Stomach (tissue), 9 donors: Measurements from ENCODE around the gene TMEM236. TPM values are rescaled to one million over a fixed set of nuclear protein-coding genes. Genes with fewer than 3 reads are reported as not detected.

ENCODE experiments used
- DNase-seq, 2 donors: peaks; one replicate each; pipeline versions ENCODE4 v3.0.0 to v3.0.0-alpha.2; 2013 to 2019
- H3K27ac ChIP-seq, 5 donors: fragments of 200-600 bp in 4 of 5; sonication (generic) in 4 of 5; one replicate each; pipeline ENCODE4 v1.5.1; 2013 to 2019; ENCODE audit warnings: mild to moderate bottlenecking in 1 of 5, moderate library complexity in 1 of 5
- H3K27me3 ChIP-seq, 3 donors: fragments of 200-600 bp; sonication (generic); one replicate each; pipeline ENCODE4 v1.5.1; 2017 to 2019; ENCODE audit warnings: mixed run types in 1 of 3
- H3K36me3 ChIP-seq, 4 donors: fragments of 200-600 bp; sonication (generic); 1 replicate in 3 of 4; 2 replicates in 1 of 4; pipeline ENCODE4 v1.5.1; 2016 to 2019
- H3K4me1 ChIP-seq, 4 donors: fragments of 200-600 bp; sonication (generic); one replicate each; pipeline ENCODE4 v1.5.1; 2016 to 2019
- H3K4me3 ChIP-seq, 4 donors: fragments of 200-600 bp; sonication (generic) in 3 of 4; one replicate each; pipeline ENCODE4 v1.5.1; 2016 to 2019; ENCODE audit warnings: mild to moderate bottlenecking in 1 of 4
- H3K9me3 ChIP-seq, 4 donors: fragments of 200-600 bp; sonication (generic); one replicate each; pipeline ENCODE4 v1.5.1; 2016 to 2019
- EP300 ChIP-seq: sonication (generic); formaldehyde crosslinking; IDR thresholded peaks from one replicate; pipeline ENCODE4 v1.6.1; 2017; ENCODE audit warnings: antibody characterized with exemption
- POLR2A ChIP-seq, 4 donors: fragments of 450-650 bp; IDR thresholded peaks; one replicate each; pipeline ENCODE4 v1.6.1; 2016; ENCODE audit warnings: antibody characterized with exemption in 4 of 4, control low read depth in 2 of 4, mild to moderate bottlenecking in 1 of 4, moderate library complexity in 1 of 4
- POLR2AphosphoS5 ChIP-seq, 3 donors: sonication (generic); formaldehyde crosslinking; IDR thresholded peaks; one replicate each; pipeline ENCODE4 v1.6.1; 2016; ENCODE audit warnings: antibody characterized with exemption in 3 of 3
- WGBS, 5 donors: extraction: QIAGEN DNeasy Blood & Tissue Kit in 3 of 5; methylation state at CpG; one replicate each; pipeline versions ENCODE4 v1.1.5 to v1.1.7; 2013 to 2018; 5-methylcytosine and 5-hydroxymethylcytosine counted together
- intact Hi-C: fragments of 100-400 bp; cut with DNase I; formaldehyde crosslinking; loops from one replicate; pipeline ENCODE4 v1.15.1; 2023; ENCODE audit warnings: low total_unique reads
- polyA plus RNA-seq, 3 donors: library from polyadenylated mRNA; stranded (reverse); fragments of 200-250 nt; gene quantifications; one replicate each; pipeline ENCODE4 v1.2.3, GENCODE V29; 2013
- total RNA-seq, 5 donors: library from RNA; depleted of rRNA; stranded (reverse); fragments of >200 nt; gene quantifications; one replicate each; pipeline versions ENCODE4 v1.1.0 to v1.2.3, GENCODE V29; 2014 to 2016
- TF ChIP-seq, protein P1 (sequence below), 7 experiments: fragments of 450-650 bp in 4 of 7; fragments of 200-600 bp in 3 of 7; sonication (generic) in 3 of 7; IDR thresholded peaks; one replicate each; pipeline ENCODE4 v1.5.1; 2016 to 2019; ENCODE audit warnings: antibody characterized with exemption in 7 of 7, control low read depth in 2 of 7, mild to moderate bottlenecking in 1 of 7
- donor health status: healthy with polysubstance abuse.
- donor health status: Bipolar disorder and iron deficiency.
- donor health status: healthy.

TMEM236 gene
- total and polyA plus RNA-seq, 8 donors: 0.08 to 9.6 (median 1.3) TPM; not detected in 2

DNA sequence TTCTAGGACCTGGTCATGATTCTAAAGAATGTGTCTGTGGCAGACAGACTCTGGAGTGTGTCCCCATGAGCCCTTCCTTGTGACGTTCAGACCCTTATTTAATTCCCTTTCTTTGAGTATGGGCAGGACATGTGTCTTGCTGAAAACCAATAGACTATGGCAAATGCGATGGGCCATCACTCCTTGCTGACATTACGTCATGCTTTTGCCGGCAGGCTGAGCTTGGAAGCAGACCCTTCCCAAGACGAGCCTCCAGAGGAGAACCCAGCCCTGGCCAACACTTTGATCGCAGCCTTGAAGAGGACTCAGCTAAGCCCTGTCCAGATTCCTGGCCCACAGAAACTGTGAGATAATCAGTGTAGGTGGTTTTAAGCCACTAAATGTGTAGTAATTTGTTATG, 18.4 kb upstream of the TMEM236 start:
- Histone ChIP-seq H3K9me3 (no peaks in the 10 kb centered on the region), H3K27ac (no peak overlapping the region), H3K36me3 (no peaks in the 10 kb centered on the region), H3K4me1 (peaks cover 0 to 19% (median 9%) of the 10 kb centered on the region in 4 donors), H3K4me3 (no peak overlapping the region), H3K27me3 (no peaks in the 10 kb centered on the region)
- 94 to 99% (median 95%) methylated on average over 6 of the region's 6 CpGs for WGBS, 5 donors
- TF ChIP-seq POLR2AphosphoS5 (IDR thresholded peaks at IDR 0.05): no peak
- TF ChIP-seq POLR2A (IDR thresholded peaks at IDR 0.05): no peak
- TF ChIP-seq, protein P1, sequence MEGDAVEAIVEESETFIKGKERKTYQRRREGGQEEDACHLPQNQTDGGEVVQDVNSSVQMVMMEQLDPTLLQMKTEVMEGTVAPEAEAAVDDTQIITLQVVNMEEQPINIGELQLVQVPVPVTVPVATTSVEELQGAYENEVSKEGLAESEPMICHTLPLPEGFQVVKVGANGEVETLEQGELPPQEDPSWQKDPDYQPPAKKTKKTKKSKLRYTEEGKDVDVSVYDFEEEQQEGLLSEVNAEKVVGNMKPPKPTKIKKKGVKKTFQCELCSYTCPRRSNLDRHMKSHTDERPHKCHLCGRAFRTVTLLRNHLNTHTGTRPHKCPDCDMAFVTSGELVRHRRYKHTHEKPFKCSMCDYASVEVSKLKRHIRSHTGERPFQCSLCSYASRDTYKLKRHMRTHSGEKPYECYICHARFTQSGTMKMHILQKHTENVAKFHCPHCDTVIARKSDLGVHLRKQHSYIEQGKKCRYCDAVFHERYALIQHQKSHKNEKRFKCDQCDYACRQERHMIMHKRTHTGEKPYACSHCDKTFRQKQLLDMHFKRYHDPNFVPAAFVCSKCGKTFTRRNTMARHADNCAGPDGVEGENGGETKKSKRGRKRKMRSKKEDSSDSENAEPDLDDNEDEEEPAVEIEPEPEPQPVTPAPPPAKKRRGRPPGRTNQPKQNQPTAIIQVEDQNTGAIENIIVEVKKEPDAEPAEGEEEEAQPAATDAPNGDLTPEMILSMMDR (IDR thresholded peaks at IDR 0.05): no peak
- TF ChIP-seq EP300: no peak
- no peak for DNase-seq
- intact Hi-C loops: no loop called here

DNA sequence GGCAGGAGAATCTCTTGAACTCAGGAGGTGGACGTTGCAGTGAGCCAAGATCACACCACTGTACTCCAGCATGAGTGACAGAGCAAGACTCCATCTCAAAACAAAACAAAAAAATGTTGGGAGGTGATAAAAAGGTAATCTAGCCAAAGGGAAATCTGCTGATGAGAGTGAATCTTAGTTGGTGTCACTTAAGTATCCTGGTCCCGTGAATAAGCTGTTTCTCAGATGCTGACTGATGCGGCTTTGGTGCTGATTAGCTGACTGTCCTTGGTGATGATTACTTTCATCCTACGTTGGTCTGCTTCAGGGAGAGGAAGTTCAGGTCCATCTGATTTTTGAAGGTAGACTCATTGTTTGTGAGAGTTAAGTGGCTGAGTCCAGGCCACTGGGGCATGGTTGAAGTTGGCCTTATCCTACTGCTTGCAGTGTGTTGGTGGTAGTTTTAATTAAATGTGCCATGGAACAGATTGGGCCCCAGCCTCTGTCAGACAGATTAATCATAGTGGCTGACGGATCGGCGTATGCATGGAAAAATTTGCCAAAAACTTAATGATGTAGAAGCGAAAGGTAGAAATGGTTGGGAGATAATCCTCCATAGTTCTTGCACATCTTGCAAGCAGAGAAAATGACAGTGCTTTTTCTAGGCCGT, 17.4 kb upstream of the TMEM236 start:
- H3K27me3 ChIP-seq: no peaks in the 10 kb centered on the region
- no peak overlapping the region for H3K4me3 ChIP-seq
- WGBS, 5 donors: 75 to 89% (median 80%) methylated on average over 9 of the region's 9 CpGs
- no peak for DNase-seq
- H3K36me3 ChIP-seq: no peaks in the 10 kb centered on the region
- intact Hi-C loops: no loop called here
- no peaks in the 10 kb centered on the region for H3K9me3 ChIP-seq
- TF ChIP-seq POLR2A (IDR thresholded peaks at IDR 0.05): no peak
- TF ChIP-seq, protein P1 (IDR thresholded peaks at IDR 0.05): no peak
- no peak for TF ChIP-seq POLR2AphosphoS5 (IDR thresholded peaks at IDR 0.05)
- TF ChIP-seq EP300: no peak
- no peak overlapping the region for H3K27ac ChIP-seq
- peaks cover 0 to 19% (median 9%) of the 10 kb centered on the region in 4 donors for H3K4me1 ChIP-seq

DNA sequence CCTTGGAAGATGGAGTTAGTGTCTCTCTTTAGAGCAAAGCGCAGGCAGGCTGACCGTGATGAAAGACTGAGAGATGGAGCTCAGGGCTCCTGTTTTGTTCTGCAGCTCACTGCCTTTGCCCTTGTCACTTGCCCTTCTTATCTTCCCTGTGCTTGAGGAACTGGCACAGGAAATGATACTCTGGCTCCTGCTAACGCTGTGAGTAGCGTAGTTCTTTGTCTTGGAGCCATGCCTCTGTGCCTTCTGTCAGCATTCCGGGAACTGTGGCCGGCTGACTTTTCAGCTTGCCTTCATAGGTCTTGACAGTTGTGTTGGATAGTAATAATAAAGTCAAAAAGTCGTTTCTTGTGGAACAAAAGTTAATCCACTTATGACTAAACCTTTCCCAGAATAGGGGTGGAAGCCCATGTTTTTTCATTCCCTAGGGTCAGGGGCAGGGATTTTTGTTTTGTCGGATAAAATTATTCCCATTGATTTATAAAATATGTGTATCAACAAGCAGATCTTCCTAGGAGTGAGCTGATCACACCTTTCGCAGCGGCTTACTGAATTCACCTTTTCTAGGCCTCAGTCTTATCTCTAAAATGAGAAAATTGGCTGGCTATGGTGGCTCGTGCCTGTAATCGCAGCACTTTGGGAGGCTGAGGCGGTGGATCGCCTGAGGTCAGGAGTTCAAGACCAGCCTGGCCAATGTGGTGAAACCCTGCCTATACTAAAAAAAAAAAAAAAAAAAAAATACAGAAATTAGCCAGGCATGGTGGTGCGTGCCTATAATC, 16.6 kb upstream of the TMEM236 start:
- Histone ChIP-seq H3K4me1 (peaks cover 0 to 19% (median 9%) of the 10 kb centered on the region in 4 donors), H3K4me3 (no peak overlapping the region), H3K27ac (peak overlapping the region in 3 of 5 donors; percentile 30 to 69 (median 51)), H3K9me3 (no peaks in the 10 kb centered on the region), H3K36me3 (no peaks in the 10 kb centered on the region), H3K27me3 (no peaks in the 10 kb centered on the region)
- intact Hi-C loops: no loop called here
- TF ChIP-seq POLR2AphosphoS5 (IDR thresholded peaks at IDR 0.05): peak in 2 of 3 donors; percentile 34 to 56
- TF ChIP-seq EP300: no peak
- TF ChIP-seq, protein P1 (IDR thresholded peaks at IDR 0.05): no peak
- TF ChIP-seq POLR2A (IDR thresholded peaks at IDR 0.05): no peak
- WGBS, 5 donors: 35 to 62% (median 42%) methylated on average over 15 of the region's 15 CpGs
- peak in 1 of 2 donors; percentile 76 for DNase-seq

DNA sequence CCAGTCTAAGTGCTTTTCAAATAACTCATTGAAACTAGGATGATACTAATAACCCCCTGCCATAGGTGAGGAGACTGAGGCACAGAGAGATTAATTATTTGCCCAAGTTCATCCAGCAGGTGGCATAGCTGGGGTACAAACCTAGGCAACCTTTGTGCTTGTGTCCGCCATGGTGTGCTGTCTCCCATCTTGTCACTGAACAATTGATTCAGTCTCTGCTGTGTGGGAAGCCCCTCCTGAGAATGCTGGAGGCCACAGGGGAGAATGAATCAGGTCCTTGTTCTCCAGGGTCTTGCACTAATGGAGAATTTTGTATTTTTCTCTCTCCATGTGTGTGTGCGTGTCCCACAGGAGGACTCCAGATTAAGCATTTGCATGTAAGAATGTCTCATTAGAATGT, 15.8 kb upstream of the TMEM236 start:
- 91 to 97% (median 94%) methylated on average over 2 of the region's 2 CpGs for WGBS, 5 donors

More for the DNA sequence above, 15.8 kb upstream of the TMEM236 start:
- H3K27me3 ChIP-seq: no peaks in the 10 kb centered on the region
- H3K4me3 ChIP-seq: no peak overlapping the region
- peaks cover 0 to 19% (median 9%) of the 10 kb centered on the region in 4 donors for H3K4me1 ChIP-seq
- H3K27ac ChIP-seq: no peak overlapping the region
- no peaks in the 10 kb centered on the region for H3K9me3 ChIP-seq
- no peaks in the 10 kb centered on the region for H3K36me3 ChIP-seq
- no peak for TF ChIP-seq EP300
- TF ChIP-seq, protein P1 (IDR thresholded peaks at IDR 0.05): no peak
- TF ChIP-seq POLR2AphosphoS5 (IDR thresholded peaks at IDR 0.05): no peak
- no peak for TF ChIP-seq POLR2A (IDR thresholded peaks at IDR 0.05)
- DNase-seq: no peak
- intact Hi-C loops: no loop called here
